Left renal pelvis (tissue), 4 donors: ENCODE results near the gene SORL1. TPM values are rescaled to one million over a fixed set of nuclear protein-coding genes. Genes with fewer than 3 reads are reported as not detected.
A peak's percentile ranks its signal among the peaks of the same experiment; 100 is the strongest.

Experiments used
- DNase-seq, 4 donors: peaks; one replicate each; pipeline ENCODE4 v3.0.0-alpha.2; 2013; ENCODE audit warnings: low read depth in 4 of 4, low spot score in 3 of 4
- polyA plus RNA-seq, 4 donors: library from polyadenylated mRNA; unstranded; fragments of 120-200 nt; gene quantifications; one replicate each; pipeline ENCODE4 v1.2.1, GENCODE V29; 2013; ENCODE audit not compliant: insufficient read length in 4 of 4

SORL1 gene
- polyA plus RNA-seq, 4 donors: 3.6 to 57.3 (median 37.8) TPM

DNA sequence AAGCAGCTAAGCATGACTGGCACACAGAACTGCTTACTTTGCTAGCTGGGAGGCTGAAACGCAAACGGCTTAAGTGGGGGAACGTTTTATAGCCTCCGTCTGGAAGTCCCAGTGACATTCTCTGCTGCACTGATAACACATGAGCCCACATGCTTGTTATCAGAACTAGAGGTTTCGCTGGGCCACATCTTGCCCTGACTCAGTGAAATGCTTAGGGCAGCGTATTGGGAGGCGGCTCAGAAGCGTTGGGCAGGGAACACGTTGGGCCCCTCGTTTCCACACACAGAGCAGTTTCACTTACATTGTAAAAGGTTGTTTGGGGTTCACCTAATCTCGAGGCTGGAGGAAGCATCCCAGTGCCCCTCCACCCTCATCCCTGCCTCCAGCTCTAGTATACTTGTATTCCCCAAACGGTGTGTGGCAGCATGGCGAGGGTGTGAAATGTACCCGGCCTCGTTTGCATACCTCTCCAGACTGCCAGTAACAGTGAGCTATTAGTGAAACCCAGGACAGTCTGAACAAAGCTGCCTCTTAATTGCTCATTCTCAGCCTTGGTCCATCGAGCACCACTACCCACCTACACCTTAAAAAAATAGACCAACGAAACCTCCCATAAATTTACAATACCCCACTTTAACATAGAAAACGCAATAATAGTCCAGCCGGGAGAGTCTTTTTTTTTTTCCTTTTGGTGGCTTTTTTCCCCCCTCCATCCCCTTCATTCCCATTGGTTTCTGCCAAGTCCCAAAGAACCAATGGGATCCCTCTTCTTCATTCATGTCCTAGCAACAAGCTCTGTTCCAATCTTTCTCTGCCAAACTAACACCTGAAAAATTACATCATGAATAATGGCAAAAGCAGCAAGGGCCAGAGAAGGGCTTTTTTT, 219.4 kb downstream of the SORL1 start:
- peak in 2 of 4 donors; percentile 53 to 72 for DNase-seq

DNA sequence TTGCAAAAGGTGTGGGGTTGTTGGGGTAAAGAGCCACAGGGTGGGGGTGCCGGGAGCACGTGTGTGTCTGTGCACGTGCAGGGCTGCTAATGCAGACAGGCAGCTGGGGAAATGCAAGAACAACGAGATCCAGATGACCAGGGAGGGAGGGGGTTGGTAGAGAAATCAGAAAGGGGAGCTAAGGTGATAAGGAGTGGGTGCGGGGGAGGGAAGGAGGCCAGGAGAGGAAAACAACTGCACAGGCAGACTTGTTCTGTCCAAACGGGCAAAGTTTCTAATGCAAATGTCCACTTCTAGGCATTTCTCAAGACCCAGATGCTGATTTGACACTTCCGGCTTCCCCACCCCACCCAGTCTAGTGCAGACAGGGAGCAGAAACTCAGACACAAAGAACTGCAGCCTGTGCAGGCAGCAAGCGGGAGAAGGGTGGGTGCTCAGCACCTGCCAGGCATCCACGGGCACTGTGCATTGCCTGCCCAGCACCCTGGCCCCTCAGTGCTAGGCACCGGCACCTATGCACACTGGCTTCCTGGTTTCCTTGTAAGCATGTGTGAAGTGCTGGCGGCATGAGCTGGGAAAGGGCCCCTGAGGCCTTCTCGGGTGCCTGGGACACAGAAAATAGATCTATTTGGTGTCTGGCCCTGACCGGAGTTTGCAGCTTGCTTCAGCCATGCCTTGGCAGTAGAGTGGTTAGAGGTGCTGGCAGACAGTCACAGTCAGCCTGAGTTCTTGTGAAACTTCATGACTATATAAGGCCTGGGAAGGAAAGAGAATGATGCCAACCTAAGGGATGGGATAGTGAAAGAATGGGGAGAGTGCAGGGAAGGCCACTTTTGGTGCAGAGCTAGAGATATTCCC, 220.7 kb downstream of the SORL1 start:
- no peak for DNase-seq

DNA sequence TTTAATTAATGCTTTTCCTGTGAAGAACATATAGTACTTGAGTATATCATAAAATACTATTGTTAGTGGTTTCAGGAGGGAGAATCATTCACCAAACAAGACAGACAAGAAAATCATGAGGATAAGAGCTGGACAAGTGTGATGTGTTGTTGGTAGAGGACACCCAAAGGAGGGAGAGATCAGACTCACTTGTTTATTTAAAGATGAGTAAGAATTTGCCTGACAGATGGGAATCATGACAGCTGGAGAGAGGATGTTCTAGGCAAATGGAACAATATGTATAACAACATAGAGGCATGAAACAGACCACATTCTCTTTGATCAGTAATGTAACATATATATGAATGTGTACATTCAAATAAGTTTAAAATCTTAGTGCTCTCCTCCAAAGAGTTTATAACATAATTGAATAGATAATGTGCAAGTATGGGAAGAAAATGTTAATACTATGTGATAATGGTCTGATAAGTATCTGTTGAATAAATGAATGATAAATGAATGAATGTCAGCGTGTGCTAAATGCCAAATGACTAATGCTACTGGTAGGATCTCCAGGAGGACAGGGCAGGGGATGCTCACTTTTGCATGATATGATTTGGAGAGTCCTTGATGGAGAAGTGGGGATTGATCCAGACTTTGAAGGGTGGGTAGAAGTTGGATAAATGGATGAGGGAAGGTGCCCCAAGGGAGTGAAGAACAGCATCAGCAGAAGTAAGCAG, 229.6 kb downstream of the SORL1 start:
- no peak for DNase-seq

Other genes with a start within 250 kb of the SORL1 start
- 10 to 100 TPM; 46.4 to 82.8 (median 57.1) TPM for gene SC5D, start 159.5 kb upstream of the SORL1 start, polyA plus RNA-seq